HG02973 (cell line): ENCODE data around the gene CDH23.

Experiments used
- ATAC-seq: cut with Tn5 transposase; IDR thresholded peaks from one replicate; pipeline ENCODE4 v1.9.1; 2021; ENCODE audit warnings: moderate library complexity; ENCODE audit not compliant: unreplicated experiment

CDH23 gene

DNA sequence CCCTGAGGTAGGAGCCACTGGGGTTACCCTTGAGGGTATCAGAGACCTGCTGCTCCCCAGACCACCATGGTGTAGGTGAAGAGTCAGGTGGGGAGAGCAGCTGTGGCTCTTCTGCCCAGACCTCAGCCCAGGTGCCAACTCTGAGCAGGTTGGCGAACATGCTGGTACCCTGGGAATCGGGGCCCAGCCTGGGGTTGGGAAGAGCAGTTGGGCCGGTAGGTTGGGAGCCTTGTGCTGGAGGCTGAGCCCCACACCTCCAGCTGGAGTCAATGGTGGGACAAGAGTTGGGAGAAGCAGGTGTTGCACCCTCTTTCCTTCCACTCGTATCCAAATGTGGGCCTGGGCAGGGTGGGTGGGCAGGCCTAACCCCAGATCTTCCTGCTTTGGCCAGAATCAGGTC is 114.5 kb downstream of the CDH23 start:
- ATAC-seq: no peak

DNA sequence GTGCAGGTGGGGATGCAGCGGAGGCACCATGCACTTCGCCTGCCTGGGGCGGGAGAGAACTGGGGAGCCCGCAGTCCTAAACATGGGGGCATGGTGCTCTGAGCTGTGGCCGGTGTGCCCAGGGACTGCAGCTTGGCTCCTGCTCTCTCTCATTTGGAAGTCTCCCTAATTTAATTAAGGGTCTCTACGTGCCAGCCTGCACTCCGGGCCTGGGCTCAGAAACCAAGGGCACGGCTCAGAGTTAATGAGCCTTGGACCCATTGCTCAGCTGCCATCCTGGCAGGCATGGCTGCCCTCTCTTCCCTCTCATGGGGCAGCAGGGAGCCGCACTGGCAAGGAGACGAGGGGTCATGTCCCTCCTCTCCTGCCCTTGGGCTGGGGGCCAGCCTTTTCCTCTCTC is 115.6 kb downstream of the CDH23 start:
- no peak for ATAC-seq

DNA sequence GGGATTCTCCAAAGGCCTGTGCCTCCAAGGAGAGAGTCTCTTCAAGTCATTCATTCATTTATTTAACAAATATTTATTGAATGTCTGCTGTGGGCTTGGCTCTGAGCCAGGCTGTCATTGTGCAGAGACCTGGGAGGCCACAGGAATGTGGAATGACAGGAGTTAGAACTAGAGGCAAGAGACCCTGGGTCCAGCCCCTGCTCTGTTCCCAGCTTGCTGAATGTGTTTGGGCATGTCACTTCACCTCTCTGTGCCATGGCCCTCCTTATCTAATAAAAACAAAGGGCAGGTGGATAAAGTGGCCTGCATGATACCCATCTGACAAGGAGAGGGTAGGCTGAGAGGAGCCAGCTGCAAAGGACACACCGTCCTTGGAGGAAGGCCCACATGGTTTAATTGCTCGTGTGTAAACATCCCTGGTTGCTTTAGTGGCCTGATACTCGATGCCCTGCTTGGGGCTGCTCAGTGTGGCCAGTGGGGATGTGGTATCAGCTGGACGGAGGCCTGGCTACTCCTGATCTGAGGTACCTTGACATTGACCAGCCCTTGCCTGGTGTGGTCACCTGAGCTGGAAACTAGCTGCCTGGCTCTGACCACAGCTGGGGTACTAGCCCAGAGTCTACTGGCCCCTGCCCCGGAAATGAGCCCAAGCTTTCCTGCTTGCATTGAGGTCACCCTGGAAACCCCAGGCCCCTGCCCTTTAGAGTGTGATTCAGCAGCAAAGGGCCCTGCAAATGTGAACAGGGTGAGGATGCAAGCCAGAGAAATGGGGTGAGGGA is 116.2 kb downstream of the CDH23 start:
- ATAC-seq: no peak

DNA sequence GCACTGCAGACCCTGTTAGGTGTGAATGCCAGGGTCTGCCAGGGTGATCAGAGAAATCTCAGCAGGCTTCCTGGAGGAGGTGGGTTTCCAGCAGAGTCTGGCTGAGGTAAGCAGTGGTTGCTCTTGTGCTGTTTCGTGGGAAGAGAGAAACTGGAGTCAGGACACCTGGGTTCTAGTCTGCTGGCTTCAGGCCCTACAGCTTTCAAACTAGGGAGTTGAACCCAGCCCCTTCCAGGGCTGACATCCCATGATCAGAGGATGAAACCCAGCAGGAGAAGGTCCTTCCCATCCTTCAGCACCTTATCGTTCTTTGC is 116.8 kb downstream of the CDH23 start:
- ATAC-seq: no peak

DNA sequence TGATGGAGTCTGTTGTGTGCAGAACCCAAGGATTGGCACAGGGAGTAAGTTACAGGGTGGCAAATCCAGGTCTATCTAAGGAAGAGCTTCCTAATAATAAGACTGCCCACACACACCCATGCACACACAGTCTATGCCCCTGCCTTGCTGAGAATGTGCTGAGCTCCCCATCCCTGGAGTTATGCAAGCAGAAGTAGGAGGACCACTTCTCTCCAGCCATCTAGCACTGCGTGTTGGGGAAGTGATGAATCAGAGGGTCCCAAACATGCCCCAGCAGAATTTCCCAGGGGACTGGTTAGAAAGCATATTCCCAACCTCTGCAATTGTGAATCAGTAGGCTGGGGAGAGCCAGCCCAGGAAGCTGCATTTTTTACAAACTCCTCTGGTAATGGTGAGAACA is 117.2 kb downstream of the CDH23 start:
- ATAC-seq: no peak

DNA sequence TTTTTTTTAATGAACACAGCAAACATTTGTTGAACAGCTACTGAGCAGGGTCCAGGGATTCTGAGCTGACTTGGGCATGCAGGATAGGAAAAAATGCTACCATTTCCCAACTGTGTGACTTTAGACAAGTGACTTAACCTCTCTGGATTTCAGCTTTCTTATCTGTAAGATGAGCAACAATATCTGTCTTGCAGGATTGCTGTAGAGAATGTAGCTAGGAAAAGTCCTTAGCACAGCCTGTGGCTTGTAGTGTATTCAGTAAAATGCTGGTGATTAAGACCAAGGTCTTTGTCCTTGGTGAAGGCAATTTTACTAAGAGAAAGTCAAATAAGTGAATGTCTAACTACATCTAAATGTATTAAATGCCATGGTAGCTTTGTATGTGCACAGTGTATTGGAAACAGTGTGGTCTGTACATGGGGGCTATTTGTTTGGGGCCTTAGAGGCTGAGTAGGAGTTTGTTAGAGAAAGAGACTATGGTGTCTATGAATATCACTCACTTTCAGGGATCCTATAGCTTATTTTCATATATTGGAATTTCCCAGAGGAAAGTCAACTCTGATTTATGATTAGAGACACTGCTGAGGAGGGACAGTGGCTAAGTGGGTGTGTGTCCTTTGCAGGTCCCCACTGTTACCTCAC is 118.9 kb downstream of the CDH23 start:
- no peak for ATAC-seq

DNA sequence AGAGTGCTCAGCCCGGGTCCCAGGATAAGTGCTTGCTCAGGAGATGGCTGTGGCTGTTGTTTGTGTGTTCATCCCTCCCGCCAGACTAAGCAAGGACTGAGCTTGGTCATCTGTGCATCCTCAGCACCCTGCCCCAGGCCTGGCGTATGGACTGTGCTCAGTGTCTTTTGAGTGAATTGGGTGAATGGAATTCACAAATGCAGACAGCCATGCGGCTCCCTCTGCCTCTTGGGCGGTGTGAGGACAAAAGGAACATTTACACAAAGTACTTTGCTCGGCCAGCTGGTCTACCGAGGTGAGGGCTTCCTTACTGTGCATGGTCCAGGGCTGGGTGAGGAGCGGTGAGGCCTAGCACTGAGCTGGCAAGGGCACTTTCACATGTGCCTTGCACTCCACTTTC is 120.2 kb downstream of the CDH23 start:
- no peak for ATAC-seq

DNA sequence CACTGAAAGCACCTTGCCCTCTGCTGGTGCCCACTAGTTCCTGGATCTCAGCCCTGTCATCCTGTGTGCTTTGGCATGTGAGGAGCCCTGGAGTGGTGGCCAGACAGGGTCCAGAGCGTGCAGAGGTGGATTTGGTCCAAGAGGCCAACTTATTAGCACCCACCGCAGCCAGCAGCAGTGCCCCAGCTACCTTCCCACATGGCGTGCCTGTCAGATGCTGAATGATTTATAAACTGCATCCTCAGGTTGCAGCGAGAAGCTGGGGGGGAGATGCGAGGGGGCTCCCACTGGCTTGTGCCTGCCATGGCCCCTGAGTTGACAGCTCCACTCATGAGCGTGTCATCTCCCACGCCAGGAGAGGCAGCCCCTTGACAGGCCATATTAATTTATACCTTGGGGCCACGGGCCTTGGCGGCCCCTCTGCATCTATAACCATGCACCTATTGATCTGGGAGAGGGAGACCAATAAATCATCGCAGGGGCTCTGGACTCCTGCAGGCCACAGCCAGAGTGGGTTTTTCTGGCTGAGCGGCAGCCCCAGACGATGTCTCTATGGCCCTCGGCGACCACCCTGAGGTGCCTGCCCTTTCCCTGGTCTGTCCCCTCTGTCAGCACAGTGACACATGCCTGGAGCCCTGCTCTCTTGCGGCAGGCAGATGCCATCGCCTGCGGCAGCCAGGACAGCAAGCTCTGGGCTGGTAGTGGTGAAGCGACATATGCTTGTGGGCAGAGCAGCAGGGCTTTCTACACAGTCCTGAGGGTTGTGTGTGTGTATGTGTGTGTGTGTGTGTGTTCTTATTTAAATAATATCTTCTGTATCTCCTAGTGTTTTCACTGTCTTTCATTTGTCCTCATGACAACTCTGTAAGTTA is 120.8 kb downstream of the CDH23 start:
- no peak for ATAC-seq

DNA sequence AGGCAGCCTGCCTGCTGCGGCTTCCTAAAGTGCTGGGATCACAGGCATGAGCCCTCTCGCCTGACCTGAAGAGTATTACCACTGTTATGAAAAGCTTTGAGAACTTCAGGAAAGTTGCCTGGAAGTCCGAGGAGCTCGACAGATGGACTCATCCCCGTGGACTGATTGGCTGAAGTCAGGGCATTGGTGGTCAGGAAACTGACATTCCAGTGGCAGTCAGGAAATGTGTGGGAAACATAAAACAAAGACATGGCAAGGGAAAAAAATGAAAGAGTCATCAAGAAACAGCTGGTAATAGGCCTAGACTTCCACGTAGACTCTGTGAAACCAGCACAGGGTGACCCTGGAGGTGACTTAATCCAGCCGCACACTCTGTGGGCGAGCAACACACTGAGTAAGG is 123.3 kb downstream of the CDH23 start:
- ATAC-seq: no peak

DNA sequence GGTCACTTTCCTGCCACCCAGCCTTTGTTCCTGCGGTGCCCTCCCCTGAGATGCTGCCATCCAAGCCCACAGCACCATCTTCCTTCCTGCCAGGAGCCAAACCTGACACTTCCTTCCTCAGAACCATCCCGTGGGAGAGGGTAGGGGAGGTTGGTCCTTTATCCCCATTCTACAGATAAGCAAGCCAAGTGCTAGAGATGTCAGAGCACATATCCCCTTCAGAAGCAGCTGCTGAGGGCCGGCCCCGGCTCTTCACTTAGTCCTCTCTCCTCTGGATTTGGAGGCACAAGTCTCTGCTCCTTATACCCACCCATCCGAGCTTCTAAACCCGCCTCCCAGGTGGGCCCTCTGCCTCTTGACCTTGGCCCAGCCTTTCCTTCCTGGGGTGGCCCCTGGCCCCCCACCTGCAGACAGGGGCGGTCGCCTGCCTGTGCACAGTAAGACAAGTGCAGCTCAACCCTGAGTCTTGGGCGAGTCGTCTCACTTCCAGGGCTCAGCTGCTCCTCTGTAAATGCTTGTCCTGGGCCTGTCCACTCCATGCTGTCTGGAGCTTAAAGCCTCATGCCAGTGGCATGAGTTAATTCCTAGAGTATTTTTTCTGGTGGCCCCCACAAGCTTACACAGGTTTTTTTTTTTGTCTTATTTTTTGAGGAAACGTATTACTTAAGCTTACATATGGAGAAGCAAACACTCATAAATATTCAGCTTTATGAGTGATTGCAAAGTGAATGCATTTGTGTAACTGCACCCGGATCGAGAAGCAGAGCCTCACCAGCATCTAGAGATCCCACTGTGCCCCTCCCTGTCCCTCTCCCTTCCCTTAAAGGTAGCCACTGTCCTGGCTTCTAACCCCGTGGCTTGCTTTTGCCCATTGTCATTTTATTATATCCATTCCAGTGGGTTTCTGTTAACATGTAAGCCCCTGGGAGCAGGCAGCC is 125.1 kb downstream of the CDH23 start:
- ATAC-seq: no peak

DNA sequence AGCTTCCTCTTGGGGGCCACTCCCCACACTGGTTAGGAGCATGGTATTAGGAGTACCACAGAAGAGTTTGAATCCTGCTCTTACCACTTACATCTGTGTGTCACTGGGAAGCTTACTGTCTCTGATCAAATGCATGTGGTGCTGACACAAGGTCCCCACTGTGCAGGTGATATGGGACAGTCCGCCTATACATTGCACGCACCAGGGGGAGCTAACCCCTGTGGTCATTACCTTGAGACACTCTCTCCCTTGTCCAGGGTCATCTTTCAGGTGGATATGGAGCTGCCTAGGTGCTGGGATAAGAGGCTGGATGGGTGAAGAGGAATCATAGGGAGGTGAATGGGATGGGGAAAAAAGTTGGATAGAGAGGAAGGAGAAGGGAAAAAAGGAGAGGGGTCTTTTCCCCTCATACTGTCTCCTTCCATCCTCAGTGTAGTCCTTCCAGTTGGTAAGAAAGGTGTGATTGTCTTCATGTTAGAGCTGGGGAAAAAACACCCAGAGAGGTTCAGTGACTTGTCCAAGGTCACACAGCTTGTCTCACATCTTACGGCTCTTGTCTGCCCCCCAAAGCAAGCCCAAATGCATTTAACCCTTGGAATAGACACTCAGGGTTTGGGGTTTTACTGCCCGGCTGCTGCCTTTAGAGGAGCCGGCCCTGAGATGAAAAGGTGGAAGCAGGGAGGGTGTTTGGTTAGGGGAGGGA is 125.9 kb downstream of the CDH23 start:
- no peak for ATAC-seq

DNA sequence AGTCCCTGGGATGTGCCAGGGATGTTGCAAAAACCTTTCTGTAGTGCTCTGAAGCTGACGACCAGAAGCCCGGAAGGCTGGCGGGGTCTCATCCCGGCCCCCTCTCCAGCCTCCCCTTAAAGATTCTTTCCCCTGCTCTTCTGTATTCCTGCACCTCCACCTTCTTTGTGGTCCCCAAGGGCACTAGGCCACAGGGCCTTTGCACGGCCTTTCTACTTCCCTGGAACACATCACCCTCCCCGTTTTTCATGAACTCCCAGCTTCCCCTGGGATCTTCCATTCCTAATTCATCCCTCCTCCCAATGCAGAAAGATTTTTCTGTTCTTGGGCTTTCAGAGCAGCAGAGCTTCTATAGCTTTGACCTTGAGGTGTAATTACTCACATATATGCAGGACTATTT is 127.0 kb downstream of the CDH23 start:
- no peak for ATAC-seq

DNA sequence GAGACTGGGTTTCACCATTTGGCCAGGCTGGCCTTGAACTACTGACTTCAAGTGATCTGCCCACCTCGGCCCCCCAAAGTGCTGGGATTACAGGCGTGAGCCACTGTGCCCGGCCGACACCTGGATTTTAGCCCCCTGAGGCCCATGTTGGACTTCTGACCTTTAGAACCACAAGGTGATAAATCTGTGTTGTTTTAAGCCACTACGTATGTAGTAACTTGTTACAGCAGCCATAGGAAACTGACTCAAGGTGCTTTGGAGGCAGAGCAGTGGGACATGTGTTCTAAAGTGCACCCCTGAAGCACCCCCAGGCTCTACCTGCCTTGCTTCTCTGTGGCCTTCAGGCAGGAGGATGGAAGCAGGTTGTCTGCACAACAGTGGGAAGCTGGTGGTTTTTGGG is 128.4 kb downstream of the CDH23 start:
- no peak for ATAC-seq

DNA sequence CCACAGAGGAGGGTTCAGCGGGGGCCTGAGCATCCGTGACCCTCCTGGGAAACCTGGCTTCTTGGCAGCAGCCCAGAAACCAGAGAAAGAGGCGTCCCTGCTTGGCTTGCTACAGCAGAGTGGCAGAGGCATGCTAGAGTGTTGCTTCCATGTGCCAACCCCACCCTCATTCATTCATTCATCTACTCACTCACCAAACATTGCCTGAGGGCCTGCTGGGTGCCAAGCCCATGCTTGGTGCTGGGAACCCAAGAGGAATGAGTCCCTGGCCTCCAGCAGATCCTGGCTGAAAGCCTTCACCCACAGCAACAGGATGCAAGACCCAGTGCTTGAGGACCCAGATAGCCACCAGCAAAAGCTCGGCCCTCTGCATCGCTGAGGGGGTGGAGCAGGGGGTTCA is 129.0 kb downstream of the CDH23 start:
- no peak for ATAC-seq

DNA sequence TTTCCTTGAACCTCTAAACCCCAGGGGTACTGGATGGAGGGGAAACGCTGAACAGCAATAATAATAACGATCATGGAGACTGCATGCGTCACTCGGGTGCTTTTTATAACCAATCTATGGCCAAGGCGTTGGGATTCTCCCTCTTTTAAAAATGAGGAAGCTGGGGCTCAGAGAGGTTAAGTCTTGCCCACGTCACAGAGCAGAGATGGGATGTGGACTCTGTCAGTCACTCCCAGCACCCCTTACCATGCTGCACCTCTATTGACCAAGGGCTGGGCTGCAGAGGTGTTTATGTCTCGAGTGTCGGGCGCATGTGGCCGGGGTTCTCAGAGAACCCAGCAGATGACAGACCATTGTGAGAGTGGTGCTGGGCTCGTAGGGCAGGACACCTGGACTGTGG is 129.9 kb downstream of the CDH23 start:
- no peak for ATAC-seq

DNA sequence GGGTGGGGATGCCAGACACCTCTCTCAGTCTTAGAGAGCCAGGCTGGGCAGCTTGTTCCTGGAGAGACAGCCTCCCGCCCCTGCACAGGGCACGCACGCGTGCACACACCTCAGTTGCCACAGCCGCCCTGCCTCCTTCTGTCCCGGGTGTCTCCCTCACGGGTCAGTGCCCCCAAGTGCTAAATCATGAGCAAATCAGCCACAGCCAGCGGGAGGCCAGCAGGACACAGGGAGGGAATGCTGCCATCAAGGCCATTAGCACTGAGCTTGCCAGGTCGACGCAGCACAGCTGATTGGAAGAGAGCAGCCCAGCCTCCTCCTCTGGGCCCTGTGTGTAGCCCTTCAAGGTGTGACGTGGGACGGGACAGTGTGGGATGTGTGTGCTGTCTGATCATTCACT is 130.4 kb downstream of the CDH23 start:
- no peak for ATAC-seq

DNA sequence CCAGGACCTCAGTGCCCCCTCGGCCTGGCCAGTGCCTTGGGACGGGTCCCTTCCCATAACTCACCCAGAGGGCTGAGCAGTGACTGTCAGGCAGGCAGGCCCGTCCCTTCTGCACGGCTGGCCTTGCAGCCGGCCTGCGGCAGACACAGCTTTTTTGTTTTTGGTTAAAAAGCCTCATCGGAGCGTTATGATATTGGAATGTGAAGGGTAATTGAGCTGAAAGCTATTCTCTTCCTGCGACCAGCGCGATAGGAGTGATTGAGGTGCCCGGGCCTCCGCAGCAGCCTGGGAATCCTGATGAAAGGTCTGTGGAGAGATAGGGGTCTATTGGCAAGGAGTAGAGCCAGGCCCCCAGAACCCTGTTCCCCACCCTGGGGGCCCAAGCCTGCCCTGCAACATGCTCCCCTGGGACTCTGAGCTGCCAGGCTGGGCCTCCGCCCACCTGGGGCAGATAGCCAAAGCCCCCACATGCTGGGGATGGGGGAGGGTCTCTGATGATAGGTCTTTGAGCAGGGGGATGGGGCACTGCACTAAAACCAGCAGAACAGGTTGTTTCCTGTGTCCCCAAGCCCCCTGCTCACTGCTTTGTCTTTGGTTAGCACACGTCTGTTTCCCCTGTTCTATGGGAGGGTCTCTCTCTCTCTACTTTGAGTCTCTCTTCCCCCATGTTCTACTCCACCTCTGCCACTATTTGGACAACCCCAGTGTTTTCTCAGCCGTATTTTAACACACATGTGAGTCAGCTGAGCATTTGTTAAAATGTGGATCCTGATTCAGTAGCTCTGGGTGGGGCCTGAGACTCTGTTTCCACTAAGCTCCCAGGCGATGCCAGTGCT is 131.9 kb downstream of the CDH23 start:
- ATAC-seq: no peak

DNA sequence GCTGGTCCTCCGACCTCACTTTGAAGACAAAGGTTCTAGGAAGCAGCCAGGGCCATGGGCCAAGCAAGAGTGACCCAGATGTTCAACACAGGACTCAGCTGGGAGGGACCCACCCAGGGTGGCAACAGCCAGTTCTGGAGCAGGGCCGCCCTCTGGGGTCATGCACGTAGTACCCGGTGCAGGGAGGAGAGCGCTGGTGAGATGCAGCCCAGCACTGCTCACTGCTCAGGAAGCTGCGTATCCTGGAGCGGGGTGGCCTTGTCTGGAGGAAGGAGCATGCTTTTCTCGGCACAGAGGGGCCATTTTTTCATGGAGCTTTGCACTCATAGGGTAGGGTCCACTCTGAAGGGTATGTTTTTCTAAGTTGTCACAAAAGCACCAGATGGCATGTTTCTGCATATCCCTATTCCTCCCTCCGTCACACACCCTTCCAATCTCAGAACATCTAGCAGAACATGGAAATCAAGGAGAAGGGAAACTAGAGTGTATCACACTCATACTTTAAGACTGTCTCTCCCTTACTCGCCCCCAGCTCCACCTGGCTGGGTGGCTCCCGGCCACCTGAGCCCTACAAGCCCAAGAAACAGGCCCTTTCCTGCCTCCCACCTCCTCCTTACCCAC is 132.6 kb downstream of the CDH23 start:
- ATAC-seq: no peak

DNA sequence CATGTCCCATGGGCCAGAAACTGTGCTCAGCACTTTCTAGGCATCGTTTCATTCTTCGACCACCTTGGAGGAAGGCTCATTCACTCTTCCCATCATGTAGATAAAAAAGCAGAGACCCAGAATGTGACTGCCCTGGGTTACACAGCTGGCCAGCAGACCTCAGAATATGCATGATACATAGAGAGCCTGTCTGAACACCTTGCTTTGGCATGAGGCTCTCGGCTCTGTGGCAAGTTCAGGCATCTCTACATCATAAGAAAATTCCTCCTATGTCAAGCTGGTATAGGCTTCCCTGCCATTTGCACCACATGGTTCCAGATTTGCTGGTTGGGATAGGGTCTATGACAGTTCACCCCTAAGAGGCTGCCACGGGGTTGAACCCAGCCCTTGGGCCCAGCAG is 134.1 kb downstream of the CDH23 start:
- ATAC-seq: no peak
